ENCODE measurements around the gene BCL6B. TPM values are rescaled to one million over a fixed set of nuclear protein-coding genes. Genes with fewer than 3 reads are reported as not detected.

Gene BCL6B
- total RNA-seq, 1 experiment from 2014 or later: 0.57 TPM

DNA sequence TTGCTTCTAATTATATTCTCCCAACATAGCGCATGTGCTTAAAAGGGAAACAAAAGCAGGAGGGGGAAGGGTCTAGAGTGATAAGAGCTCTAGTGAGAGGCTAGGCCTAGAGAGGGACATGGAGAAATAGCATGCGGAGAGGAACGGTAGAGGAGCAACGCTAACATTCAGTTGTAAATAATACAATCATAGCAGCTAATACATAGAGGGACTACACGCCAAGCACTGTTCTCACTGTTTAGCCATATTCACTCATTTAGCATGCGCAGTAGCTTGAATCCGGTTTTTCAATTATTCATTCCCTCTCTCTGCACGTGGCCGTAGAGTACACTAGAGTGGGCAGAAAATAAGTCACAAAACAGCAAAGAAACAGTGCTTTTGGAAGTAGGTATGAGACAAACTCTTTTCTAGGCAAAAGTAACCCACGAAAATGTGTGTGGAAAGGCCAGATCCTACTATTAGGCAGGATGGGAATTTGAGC, 28.7 kb upstream of the BCL6B start:
- H3K9me2 ChIP-seq (ENCODE audit: insufficient read depth): no peaks in the 10 kb centered on the region

GRCh38 chr17:6994666-6995256, 28.1 kb upstream of the BCL6B start:
- intact Hi-C loops (cut with micrococcal nuclease): no loop called here
- ChIA-PET POLR2A (no interaction called here), CTCF (interaction anchor here (1.4 to 1.7 kb wide), 2 partner anchors 10 to 20 kb away, joined by 4 read pairs; no protein-coding TSS in a partner anchor), RAD21 (ENCODE audit: low non-redundant PET in 1 of 2, low total read pairs in 2 of 2, uncharacterized antibody in 2 of 2, unreplicated experiment in 2 of 2) (no interaction called here)
- DNase-seq (ENCODE audit: low read depth, low spot score) (no peak), ATAC-seq (no peak)
- Histone ChIP-seq H3K4me1 (ENCODE audit: control insufficient read depth in 1 of 2, insufficient read depth in 2 of 2, low read length in 2 of 2) (no peaks in the 10 kb centered on the region), H3K9ac (ENCODE audit: low read length) (no peak overlapping the region), H3K9me2 (ENCODE audit: insufficient read depth) (no peaks in the 10 kb centered on the region), H3K27me3 (ENCODE audit: insufficient read depth, low read length) (no peaks in the 10 kb centered on the region), H3K4me2 (ENCODE audit: low read length) (no peak overlapping the region), H3K79me2 (ENCODE audit: insufficient read depth, low read length) (no peaks in the 10 kb centered on the region), H4K20me1 (ENCODE audit: insufficient read depth) (no peaks in the 10 kb centered on the region), H3K27ac (ENCODE audit: low read depth, low read length) (no peak overlapping the region), H3K4me3 (replicated peaks in 1 of 2; ENCODE audit: low read depth in 1 of 2, low read length in 2 of 2) (no peak overlapping the region), H2AFZ (ENCODE audit: low read depth, low read length, poor library complexity, severe bottlenecking) (no peak overlapping the region), H3K9me3 (ENCODE audit: control insufficient read depth in 1 of 2, insufficient read depth in 1 of 2, low read depth in 1 of 2, low read length in 2 of 2) (no peaks in the 10 kb centered on the region), H3K36me3 (ENCODE audit: control insufficient read depth in 1 of 2, insufficient read depth in 2 of 2, low read length in 2 of 2) (peaks cover 5 to 11% of the 10 kb centered on the region in 2 experiments; a peak in 2 of 4 replicates)
- no TSS peak for BruUV-seq (replicated peaks)
- no peak for TF ChIP-seq ZNF274 (IDR thresholded peaks at IDR 0.05; ENCODE audit: low read depth, low read length)
- TF ChIP-seq RAD21 (IDR thresholded peaks at IDR 0.05; ENCODE audit: low read depth): no peak
- TF ChIP-seq, protein P1, sequence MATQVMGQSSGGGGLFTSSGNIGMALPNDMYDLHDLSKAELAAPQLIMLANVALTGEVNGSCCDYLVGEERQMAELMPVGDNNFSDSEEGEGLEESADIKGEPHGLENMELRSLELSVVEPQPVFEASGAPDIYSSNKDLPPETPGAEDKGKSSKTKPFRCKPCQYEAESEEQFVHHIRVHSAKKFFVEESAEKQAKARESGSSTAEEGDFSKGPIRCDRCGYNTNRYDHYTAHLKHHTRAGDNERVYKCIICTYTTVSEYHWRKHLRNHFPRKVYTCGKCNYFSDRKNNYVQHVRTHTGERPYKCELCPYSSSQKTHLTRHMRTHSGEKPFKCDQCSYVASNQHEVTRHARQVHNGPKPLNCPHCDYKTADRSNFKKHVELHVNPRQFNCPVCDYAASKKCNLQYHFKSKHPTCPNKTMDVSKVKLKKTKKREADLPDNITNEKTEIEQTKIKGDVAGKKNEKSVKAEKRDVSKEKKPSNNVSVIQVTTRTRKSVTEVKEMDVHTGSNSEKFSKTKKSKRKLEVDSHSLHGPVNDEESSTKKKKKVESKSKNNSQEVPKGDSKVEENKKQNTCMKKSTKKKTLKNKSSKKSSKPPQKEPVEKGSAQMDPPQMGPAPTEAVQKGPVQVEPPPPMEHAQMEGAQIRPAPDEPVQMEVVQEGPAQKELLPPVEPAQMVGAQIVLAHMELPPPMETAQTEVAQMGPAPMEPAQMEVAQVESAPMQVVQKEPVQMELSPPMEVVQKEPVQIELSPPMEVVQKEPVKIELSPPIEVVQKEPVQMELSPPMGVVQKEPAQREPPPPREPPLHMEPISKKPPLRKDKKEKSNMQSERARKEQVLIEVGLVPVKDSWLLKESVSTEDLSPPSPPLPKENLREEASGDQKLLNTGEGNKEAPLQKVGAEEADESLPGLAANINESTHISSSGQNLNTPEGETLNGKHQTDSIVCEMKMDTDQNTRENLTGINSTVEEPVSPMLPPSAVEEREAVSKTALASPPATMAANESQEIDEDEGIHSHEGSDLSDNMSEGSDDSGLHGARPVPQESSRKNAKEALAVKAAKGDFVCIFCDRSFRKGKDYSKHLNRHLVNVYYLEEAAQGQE (IDR thresholded peaks at IDR 0.05; ENCODE audit: low read depth): no peak
- TF ChIP-seq POLR2AphosphoS5 (IDR thresholded peaks at IDR 0.05; ENCODE audit: low read depth, low read length): no peak
- no peak for TF ChIP-seq JUND (IDR thresholded peaks at IDR 0.05)
- no peak for TF ChIP-seq TCF7L2 (IDR thresholded peaks at IDR 0.05; ENCODE audit: borderline replicate concordance, extremely low read depth, insufficient read depth, insufficient read length)

More for the DNA sequence above, 28.7 kb upstream of the BCL6B start:
- no peak for TF ChIP-seq YY1 (IDR thresholded peaks at IDR 0.05; ENCODE audit: extremely low read depth, insufficient replicate concordance, low read depth, low read length)
- no peak for TF ChIP-seq SIN3A (IDR thresholded peaks at IDR 0.05; ENCODE audit: low read depth)
- peaks cover 2 to 10% of the 10 kb centered on the region in 2 experiments; a peak in 2 of 4 replicates for H3K36me3 ChIP-seq (ENCODE audit: control insufficient read depth in 1 of 2, insufficient read depth in 2 of 2, low read length in 2 of 2)
- no peaks in the 10 kb centered on the region for H4K20me1 ChIP-seq (ENCODE audit: insufficient read depth)
- H3K27ac ChIP-seq (ENCODE audit: low read depth, low read length): no peak overlapping the region
- H3K4me3 ChIP-seq (replicated peaks in 1 of 2; ENCODE audit: low read depth in 1 of 2, low read length in 2 of 2): no peak overlapping the region
- no peaks in the 10 kb centered on the region for H3K27me3 ChIP-seq (ENCODE audit: insufficient read depth, low read length)
- POLR2A ChIA-PET: no interaction called here
- H2AFZ ChIP-seq (ENCODE audit: low read depth, low read length, poor library complexity, severe bottlenecking): no peak overlapping the region
- H3K4me1 ChIP-seq (ENCODE audit: control insufficient read depth in 1 of 2, insufficient read depth in 2 of 2, low read length in 2 of 2): no peaks in the 10 kb centered on the region
- H3K4me2 ChIP-seq (ENCODE audit: low read length): no peak overlapping the region
- intact Hi-C loops (cut with micrococcal nuclease): no loop called here
- CTCF ChIA-PET: interaction anchor here (1.6 kb wide), 1 partner anchor 10 kb away, joined by 5 read pairs; no protein-coding TSS in a partner anchor
- DNase-seq (ENCODE audit: low read depth, low spot score): no peak
- H3K9ac ChIP-seq (ENCODE audit: low read length): no peak overlapping the region
- H3K79me2 ChIP-seq (ENCODE audit: insufficient read depth, low read length): no peaks in the 10 kb centered on the region
- no peak for ATAC-seq
- RAD21 ChIA-PET (ENCODE audit: low non-redundant PET in 1 of 2, low total read pairs in 2 of 2, uncharacterized antibody in 2 of 2, unreplicated experiment in 2 of 2): no interaction called here
- no TSS peak for BruUV-seq (replicated peaks)
- H3K9me3 ChIP-seq (ENCODE audit: control insufficient read depth in 1 of 2, insufficient read depth in 1 of 2, low read depth in 1 of 2, low read length in 2 of 2): no peaks in the 10 kb centered on the region
